ENCODE data around the gene HUS1.

HUS1 gene

DNA sequence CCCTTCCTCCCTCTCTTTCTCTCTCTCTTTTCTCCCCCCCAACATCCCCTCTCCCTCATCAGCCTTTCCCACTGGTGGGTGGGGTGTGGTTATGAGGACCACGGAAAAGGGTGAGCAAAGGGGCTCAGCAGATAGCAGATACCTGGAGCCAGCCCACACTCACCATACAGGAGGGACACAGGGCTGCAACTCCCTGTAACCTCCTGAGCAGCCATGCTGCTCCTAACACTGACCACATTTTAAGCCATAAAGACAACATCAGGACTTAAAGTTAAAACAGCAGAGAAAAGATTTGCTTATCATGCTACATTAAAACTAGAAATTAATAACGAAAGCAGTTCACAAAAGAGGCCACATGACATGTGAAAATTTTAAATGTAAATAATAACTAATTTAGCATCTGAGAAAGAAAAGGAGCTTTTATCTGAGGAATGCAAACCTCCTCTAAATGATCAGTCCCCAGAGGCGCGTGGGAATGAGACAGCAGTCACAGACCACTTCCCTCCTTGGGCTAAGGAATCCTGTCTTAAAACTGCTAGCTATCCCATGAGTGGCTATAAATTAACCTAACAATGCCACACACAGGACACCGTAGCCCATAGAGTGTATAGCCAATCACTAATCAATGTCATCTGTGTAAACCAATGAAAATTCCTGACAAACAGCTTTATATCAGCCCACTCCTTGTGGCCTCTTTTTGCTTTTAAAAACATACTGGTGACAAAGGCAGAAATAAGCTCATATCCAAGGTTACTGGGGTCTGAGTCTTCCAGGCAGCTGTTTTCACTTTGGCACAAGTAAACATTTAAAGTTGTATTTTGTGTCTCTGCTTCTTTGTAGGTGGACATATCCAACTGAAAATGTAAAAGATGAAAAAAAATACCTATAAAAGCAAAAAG lies 64.4 kb downstream of the HUS1 start:
- H3K27ac ChIP-seq: no peak overlapping the region
- no peak for TF ChIP-seq ZFX (IDR thresholded peaks at IDR 0.05)
- TF ChIP-seq, protein P1, sequence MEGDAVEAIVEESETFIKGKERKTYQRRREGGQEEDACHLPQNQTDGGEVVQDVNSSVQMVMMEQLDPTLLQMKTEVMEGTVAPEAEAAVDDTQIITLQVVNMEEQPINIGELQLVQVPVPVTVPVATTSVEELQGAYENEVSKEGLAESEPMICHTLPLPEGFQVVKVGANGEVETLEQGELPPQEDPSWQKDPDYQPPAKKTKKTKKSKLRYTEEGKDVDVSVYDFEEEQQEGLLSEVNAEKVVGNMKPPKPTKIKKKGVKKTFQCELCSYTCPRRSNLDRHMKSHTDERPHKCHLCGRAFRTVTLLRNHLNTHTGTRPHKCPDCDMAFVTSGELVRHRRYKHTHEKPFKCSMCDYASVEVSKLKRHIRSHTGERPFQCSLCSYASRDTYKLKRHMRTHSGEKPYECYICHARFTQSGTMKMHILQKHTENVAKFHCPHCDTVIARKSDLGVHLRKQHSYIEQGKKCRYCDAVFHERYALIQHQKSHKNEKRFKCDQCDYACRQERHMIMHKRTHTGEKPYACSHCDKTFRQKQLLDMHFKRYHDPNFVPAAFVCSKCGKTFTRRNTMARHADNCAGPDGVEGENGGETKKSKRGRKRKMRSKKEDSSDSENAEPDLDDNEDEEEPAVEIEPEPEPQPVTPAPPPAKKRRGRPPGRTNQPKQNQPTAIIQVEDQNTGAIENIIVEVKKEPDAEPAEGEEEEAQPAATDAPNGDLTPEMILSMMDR (conservative IDR thresholded peaks at IDR 0.05): no peak
